Subcutaneous adipose tissue (tissue), 4 donors: ENCODE results near the gene GAST. TPM values are rescaled to one million over a fixed set of nuclear protein-coding genes. Genes with fewer than 3 reads are reported as not detected.

ENCODE experiments used
- total RNA-seq, 4 donors: library from RNA; depleted of rRNA; stranded (reverse); fragments of >200 nt; gene quantifications; one replicate each; pipeline ENCODE4 v1.1.0, GENCODE V29; 2016
- TF ChIP-seq, protein P1 (sequence below): fragments of 450-650 bp; IDR thresholded peaks from one replicate; pipeline ENCODE4 v1.5.1; 2016; ENCODE audit warnings: low read depth, mild to moderate bottlenecking, control low read depth, antibody characterized with exemption, moderate library complexity

Gene GAST
- total RNA-seq, 4 donors from 2014 or later, result not detected

DNA sequence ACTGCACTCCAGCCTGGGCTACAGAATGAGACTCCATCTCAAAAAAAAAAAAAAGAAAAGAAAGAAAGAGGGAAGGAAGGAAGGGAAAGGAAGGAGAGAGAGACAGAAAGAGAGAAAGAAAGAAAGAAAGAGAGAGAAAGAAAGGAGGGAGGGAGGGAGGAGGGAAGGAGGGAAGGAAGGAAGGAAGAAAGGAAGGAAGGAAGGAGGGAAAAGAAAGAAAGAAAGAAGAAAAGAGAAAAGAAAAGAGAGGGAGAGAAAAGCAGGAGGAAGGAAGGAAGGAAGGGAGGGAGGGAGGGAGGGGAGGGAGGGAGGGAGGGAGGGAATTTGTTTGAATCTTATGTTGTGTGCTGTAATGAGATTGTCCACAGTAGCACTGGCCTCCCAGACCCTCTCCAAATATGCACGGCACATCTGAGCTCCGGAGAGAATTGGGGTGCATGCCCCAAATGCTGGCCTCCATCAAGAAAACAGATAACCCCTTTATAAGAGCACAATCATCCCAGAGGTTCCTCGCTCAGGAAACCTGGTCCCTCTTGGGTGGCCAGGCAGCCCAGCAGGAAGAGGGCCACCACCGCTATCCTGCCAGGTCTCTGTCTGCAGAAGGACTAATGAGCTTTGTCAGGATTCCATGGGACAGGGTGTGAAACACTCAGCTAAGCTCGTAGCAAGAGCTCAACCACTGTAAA lies 32.2 kb upstream of the GAST start:
- TF ChIP-seq, protein P1, sequence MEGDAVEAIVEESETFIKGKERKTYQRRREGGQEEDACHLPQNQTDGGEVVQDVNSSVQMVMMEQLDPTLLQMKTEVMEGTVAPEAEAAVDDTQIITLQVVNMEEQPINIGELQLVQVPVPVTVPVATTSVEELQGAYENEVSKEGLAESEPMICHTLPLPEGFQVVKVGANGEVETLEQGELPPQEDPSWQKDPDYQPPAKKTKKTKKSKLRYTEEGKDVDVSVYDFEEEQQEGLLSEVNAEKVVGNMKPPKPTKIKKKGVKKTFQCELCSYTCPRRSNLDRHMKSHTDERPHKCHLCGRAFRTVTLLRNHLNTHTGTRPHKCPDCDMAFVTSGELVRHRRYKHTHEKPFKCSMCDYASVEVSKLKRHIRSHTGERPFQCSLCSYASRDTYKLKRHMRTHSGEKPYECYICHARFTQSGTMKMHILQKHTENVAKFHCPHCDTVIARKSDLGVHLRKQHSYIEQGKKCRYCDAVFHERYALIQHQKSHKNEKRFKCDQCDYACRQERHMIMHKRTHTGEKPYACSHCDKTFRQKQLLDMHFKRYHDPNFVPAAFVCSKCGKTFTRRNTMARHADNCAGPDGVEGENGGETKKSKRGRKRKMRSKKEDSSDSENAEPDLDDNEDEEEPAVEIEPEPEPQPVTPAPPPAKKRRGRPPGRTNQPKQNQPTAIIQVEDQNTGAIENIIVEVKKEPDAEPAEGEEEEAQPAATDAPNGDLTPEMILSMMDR, result no peak

DNA sequence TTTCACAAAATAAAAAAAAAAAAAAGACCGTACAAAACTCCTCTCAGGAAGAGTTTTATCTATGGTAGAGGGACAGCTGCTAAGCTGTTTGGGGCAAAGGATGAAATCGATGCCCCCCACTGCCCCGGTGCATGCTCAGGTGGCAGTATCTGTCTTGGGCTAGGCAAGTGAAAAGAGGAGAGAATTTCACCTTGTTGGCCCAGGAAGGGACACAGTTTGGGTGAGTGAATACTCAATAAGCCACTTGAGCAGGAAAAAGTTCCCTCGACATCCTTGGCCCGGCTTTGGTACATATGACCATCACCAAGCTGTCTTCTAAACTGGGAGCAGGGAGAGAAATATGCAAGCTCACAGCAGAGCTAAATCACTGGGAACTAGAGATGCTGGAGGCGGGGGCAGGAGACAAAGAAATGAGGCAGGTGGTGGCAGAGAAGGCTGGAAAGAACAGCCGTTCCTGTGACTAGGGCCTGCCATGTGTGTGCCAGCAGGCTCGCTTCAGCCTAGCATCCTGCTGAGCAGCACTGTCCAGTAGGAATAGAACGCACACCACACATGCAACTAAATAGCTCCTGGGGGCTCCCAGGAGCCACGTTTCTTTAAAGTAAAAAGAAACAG lies 31.6 kb upstream of the GAST start:
- TF ChIP-seq, protein P1, result no peak

DNA sequence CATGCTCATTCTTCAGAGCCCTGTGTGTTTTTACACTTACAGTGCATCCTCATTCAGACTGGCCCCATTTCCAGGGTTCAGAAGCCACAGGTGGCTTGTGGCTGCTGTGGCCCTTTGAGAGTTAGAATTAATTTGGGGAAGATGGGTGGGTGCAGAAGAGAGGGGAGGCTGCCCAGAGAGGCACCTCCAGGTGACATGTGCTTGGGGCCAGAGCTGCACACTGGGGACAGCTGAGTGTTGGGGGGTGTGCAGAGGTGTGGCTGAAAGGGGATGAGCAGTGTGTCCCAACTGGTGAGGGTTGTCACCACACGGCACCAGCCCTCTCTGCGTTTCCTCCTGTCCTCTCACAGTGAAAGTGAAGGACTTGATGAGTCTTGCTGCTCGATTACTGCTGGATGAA lies 30.4 kb upstream of the GAST start:
- TF ChIP-seq, protein P1, result no peak

GRCh38 chr17:41682631-41683030 lies 29.5 kb upstream of the GAST start:
- TF ChIP-seq, protein P1, result no peak

DNA sequence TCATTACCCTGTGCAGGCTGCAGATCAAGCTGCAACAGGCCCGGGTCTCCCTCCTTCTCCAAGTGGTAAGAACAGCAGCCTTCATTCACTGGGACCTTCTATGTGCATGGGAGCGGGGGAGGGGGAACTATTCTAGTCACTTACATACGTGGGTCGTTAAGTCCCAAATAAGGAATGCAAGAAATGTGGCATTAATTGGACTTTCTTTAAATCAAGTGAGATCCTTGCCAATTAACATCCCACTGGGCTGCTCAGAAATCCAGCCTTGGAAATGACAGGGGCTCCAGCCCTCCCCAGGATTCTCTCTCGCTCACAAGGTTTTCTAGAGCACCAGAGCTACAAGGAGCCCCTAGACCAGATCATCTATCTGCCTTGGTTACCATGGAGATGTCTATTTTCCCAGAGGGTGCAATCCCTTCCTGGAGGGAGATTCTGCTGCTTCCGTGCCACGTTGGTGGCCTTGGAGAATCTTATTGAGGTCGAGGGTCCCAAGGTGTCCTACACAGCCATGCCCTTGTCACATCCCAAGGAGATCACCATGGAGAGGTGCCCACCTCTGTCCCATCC lies 28.6 kb upstream of the GAST start:
- TF ChIP-seq, protein P1, result no peak

GRCh38 chr17:41684035-41684434 lies 28.1 kb upstream of the GAST start:
- TF ChIP-seq, protein P1, result no peak

DNA sequence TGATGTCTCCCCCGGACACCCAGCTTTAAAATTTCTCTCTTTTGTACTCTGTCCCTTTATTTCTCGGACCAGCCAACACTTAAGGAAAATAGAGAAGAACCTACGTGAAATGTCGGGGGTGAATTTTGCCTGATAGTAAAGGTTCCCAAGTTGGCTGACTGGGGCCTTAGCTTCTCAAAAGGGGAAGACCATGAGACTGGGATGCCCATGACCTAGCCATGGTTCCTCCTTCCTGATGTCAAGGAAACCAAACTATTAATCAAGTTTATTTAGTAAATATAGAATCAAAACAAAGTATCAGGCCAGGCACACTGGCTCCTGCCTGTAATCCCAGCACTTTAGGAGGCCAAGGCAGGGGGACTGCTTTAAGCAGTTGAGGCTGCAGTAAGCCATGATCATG lies 25.9 kb upstream of the GAST start:
- TF ChIP-seq, protein P1, result no peak
